HL-60 (cell line): ENCODE data around the gene IFRD2.

Experiments used
- DNase-seq, 2 experiments: peaks; one replicate each; pipeline ENCODE4 v3.0.0-alpha.2; 2010 to 2020; ENCODE audit warnings: low read depth in 1 of 2, low spot score in 1 of 2
- H3K27ac ChIP-seq: fragments of 250-450 bp; sonication (Bioruptor Pico); replicated peaks from 2 replicates; pipeline ENCODE4 v1.5.1; 2020; ENCODE audit warnings: mild to moderate bottlenecking, moderate library complexity
- H3K27me3 ChIP-seq: fragments of 250-450 bp; sonication (Bioruptor Pico); 2 replicates; pipeline ENCODE4 v1.5.1; 2021; ENCODE audit warnings: mild to moderate bottlenecking, moderate library complexity; ENCODE audit not compliant: insufficient read depth, poor library complexity, severe bottlenecking
- H3K4me3 ChIP-seq: replicated peaks from 2 replicates; pipeline ENCODE4 v1.5.1; 2011; ENCODE audit warnings: mild to moderate bottlenecking, control low read depth, low read length; ENCODE audit not compliant: insufficient read depth
- CTCF ChIP-seq: IDR thresholded peaks from one replicate; pipeline ENCODE4 v1.5.1; 2011; ENCODE audit warnings: low read length, control low read depth, inconsistent platforms; ENCODE audit not compliant: insufficient read depth
- GABPA ChIP-seq: IDR thresholded peaks from 2 replicates; pipeline ENCODE4 v1.6.1; 2012; ENCODE audit warnings: low read depth
- POLR2AphosphoS5 ChIP-seq: IDR thresholded peaks from 2 replicates; pipeline ENCODE4 v1.6.1; 2012; ENCODE audit warnings: low read depth
- REST ChIP-seq: IDR thresholded peaks from 2 replicates; pipeline ENCODE4 v1.6.1; 2012; ENCODE audit warnings: low read depth; ENCODE audit not compliant: insufficient replicate concordance
- SPI1 ChIP-seq: IDR thresholded peaks from 2 replicates; pipeline ENCODE4 v1.6.1; 2012; ENCODE audit warnings: low read depth, mild to moderate bottlenecking, borderline replicate concordance

IFRD2 gene

GRCh38 chr3:50337175-50337861 lies 45.1 kb upstream of the IFRD2 start:
- H3K27me3 ChIP-seq = no peaks in the 10 kb centered on the region
- DNase-seq = peak; percentile 98 to 100
- peak overlapping the region; percentile 99 for H3K27ac ChIP-seq

GRCh38 chr3:50336452-50337174 lies 44.4 kb upstream of the IFRD2 start:
- Histone ChIP-seq H3K4me3 (peak overlapping the region; percentile 68), H3K27me3 (no peaks in the 10 kb centered on the region), H3K27ac (peak overlapping the region; percentile 99)
- no peak for DNase-seq
- TF ChIP-seq POLR2AphosphoS5 (no peak), GABPA (no peak), CTCF (no peak), REST (no peak), SPI1 (no peak)

More at GRCh38 chr3:50337175-50337861, 45.1 kb upstream of the IFRD2 start:
- peak overlapping the region; percentile 68 for H3K4me3 ChIP-seq
- TF ChIP-seq REST = no peak
- peak; percentile 96 for TF ChIP-seq POLR2AphosphoS5
- no peak for TF ChIP-seq GABPA

GRCh38 chr3:50334339-50335075 lies 42.3 kb upstream of the IFRD2 start:
- Histone ChIP-seq H3K4me3 (no peak overlapping the region), H3K27ac (no peak overlapping the region), H3K27me3 (no peaks in the 10 kb centered on the region)
- no peak for DNase-seq
- no peak for TF ChIP-seq GABPA
- TF ChIP-seq POLR2AphosphoS5 = no peak; the same call in 1 of the 2 replicates
- TF ChIP-seq CTCF = no peak
- no peak for TF ChIP-seq REST
- no peak for TF ChIP-seq SPI1
